Brain microvascular endothelial cell (primary cell): ENCODE results near the gene DNAJC16.

ENCODE experiments used
- DNase-seq: peaks from one replicate; pipeline ENCODE4 v3.0.0-alpha.2; 2020
- H3K27ac ChIP-seq: fragments of 250-450 bp; sonication (Bioruptor Pico); 2 replicates; pipeline ENCODE4 v1.5.1; 2020; ENCODE audit warnings: mild to moderate bottlenecking, moderate library complexity
- H3K27me3 ChIP-seq: fragments of 250-450 bp; sonication (Bioruptor Pico); replicated peaks from 2 replicates; pipeline ENCODE4 v1.5.1; 2020; ENCODE audit warnings: mild to moderate bottlenecking
- H3K36me3 ChIP-seq: fragments of 250-450 bp; sonication (Bioruptor Pico); replicated peaks from 2 replicates; pipeline ENCODE4 v1.5.1; 2020; ENCODE audit warnings: mild to moderate bottlenecking
- H3K4me3 ChIP-seq: 2 replicates; pipeline ENCODE4 v1.5.1; 2011; ENCODE audit warnings: low read depth, mild to moderate bottlenecking, control low read depth, low read length, moderate library complexity
- in situ Hi-C: cut with HindIII; loops from 2 replicates; pipeline ENCODE4 v1.10.0; 2017; ENCODE audit warnings: low sequenced_read_pairs, low pct_ligation_motif_present
- TF ChIP-seq, protein P1 (sequence below): IDR thresholded peaks from 2 replicates; pipeline ENCODE4 v1.5.1; 2011; ENCODE audit warnings: low read depth, mild to moderate bottlenecking, moderate library complexity, low read length, control low read depth, inconsistent platforms; ENCODE audit errors: missing control alignments

DNAJC16 gene

DNA sequence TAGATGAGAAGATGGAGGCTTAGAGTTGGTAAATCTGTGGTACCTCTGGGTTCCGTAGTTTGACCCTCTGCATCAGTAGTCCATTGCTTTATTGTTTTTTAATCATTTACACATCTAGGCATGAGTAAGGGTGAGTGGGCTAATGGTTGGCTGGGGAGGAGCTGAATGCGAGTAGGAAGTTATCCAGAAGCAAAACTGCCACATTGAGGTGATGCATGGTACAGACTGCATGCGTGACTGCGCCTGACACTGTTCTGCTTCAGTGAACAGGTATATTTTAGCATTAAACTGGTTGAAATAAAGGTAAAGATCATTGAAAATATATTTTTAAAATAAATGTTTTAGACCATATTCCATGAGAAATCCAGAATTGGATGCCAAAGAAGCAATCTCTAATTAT is 4.4 kb downstream of the DNAJC16 start:
- Histone ChIP-seq H3K27me3 (no peaks in the 10 kb centered on the region), H3K36me3 (peaks cover 5% of the 10 kb centered on the region), H3K4me3 (no peak overlapping the region), H3K27ac (no peak overlapping the region)
- in situ Hi-C loops, result no loop called here
- DNase-seq, result no peak
- TF ChIP-seq, protein P1, sequence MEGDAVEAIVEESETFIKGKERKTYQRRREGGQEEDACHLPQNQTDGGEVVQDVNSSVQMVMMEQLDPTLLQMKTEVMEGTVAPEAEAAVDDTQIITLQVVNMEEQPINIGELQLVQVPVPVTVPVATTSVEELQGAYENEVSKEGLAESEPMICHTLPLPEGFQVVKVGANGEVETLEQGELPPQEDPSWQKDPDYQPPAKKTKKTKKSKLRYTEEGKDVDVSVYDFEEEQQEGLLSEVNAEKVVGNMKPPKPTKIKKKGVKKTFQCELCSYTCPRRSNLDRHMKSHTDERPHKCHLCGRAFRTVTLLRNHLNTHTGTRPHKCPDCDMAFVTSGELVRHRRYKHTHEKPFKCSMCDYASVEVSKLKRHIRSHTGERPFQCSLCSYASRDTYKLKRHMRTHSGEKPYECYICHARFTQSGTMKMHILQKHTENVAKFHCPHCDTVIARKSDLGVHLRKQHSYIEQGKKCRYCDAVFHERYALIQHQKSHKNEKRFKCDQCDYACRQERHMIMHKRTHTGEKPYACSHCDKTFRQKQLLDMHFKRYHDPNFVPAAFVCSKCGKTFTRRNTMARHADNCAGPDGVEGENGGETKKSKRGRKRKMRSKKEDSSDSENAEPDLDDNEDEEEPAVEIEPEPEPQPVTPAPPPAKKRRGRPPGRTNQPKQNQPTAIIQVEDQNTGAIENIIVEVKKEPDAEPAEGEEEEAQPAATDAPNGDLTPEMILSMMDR, result no peak

- no peak for DNase-seq
- Histone ChIP-seq H3K27ac (no peak overlapping the region), H3K27me3 (no peaks in the 10 kb centered on the region), H3K36me3 (peaks cover 11% of the 10 kb centered on the region), H3K4me3 (no peak overlapping the region)
- in situ Hi-C loops, result no loop called here
- TF ChIP-seq, protein P1, result no peak
Measured at GRCh38 chr1:15531682-15532081, 5.0 kb downstream of the DNAJC16 start.

DNA sequence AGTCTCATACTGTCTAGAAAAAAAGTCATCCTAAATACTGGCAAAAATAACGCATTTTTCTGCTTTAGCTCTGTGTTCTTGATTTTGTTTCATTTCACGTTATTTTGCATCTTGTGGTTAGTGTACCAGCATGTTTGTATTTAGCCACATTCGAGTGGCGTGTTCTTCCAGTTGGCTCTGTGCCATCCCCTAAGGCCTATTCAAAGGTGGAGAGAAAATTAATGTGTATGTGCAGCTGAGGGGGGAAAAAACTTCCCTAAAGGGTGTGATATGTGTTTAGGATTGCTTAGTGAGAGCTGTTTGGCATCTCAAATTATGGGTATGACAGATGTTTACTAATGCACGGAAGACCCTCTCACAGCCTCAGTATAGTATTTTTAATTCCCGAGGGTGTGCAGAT is 12.1 kb downstream of the DNAJC16 start:
- TF ChIP-seq, protein P1, result no peak
- no peaks in the 10 kb centered on the region for H3K27me3 ChIP-seq
- no peak for DNase-seq
- in situ Hi-C loops, result no loop called here
- H3K4me3 ChIP-seq, result no peak overlapping the region
- H3K36me3 ChIP-seq, result peaks cover 25% of the 10 kb centered on the region
- H3K27ac ChIP-seq, result no peak overlapping the region

GRCh38 chr1:15540186-15540585 is 13.5 kb downstream of the DNAJC16 start:
- peak; percentile 44 for DNase-seq
- Histone ChIP-seq H3K4me3 (no peak overlapping the region), H3K27me3 (no peaks in the 10 kb centered on the region), H3K36me3 (peaks cover 22% of the 10 kb centered on the region), H3K27ac (no peak overlapping the region)
- TF ChIP-seq, protein P1, result no peak
- in situ Hi-C loops, result no loop called here

GRCh38 chr1:15541231-15541792 is 14.7 kb downstream of the DNAJC16 start:
- Histone ChIP-seq H3K27ac (no peak overlapping the region), H3K36me3 (peaks cover 27% of the 10 kb centered on the region), H3K27me3 (no peaks in the 10 kb centered on the region), H3K4me3 (no peak overlapping the region)
- DNase-seq, result no peak
- in situ Hi-C loops, result no loop called here
- TF ChIP-seq, protein P1, result no peak
